HG03575 (cell line): ENCODE data around the gene IPO4.
A peak's percentile ranks its signal among the peaks of the same experiment; 100 is the strongest.
"Not testable (repeated sequence)": the region's sequence is repeated elsewhere in the genome, so short reads cannot be mapped to it uniquely, and the experiment has no call there.

Experiments
- ATAC-seq: cut with Tn5 transposase; IDR thresholded peaks from one replicate; pipeline ENCODE4 v1.9.1; 2021; ENCODE audit not compliant: unreplicated experiment, insufficient number of reproducible peaks, low FRiP score; ENCODE audit errors: extremely low read depth

IPO4 gene

GRCh38 chr14:24216876-24217275 is 28.3 kb upstream of the IPO4 start:
- ATAC-seq: not testable (repeated sequence)

GRCh38 chr14:24216345-24216699 is 27.7 kb upstream of the IPO4 start:
- no peak for ATAC-seq

GRCh38 chr14:24215495-24216344 is 27.1 kb upstream of the IPO4 start, which contains the start of gene MDP1:
TSS of gene MDP1 (minus strand) at chr14:24216066. CDS start at chr14:24215955, 111 bp downstream.
- peak; percentile 28 for ATAC-seq

- no peak for ATAC-seq
These were observed 25.4 kb upstream of the IPO4 start for GRCh38 chr14:24213866-24214662.

- ATAC-seq: peak; percentile 37
These were observed 24.6 kb upstream of the IPO4 start, which contains the start of gene CHMP4A for GRCh38 chr14:24212924-24213865. TSS of gene CHMP4A (minus strand) at chr14:24213488. CDS start at chr14:24213439, 49 bp downstream.

- no peak for ATAC-seq
These were observed 22.7 kb upstream of the IPO4 start for GRCh38 chr14:24211311-24211710.

GRCh38 chr14:24207625-24208024 is 19.0 kb upstream of the IPO4 start:
- no peak for ATAC-seq

- no peak for ATAC-seq
These were observed 18.5 kb upstream of the IPO4 start for GRCh38 chr14:24207104-24207551.

- ATAC-seq: no peak
These were observed 17.9 kb upstream of the IPO4 start for GRCh38 chr14:24206260-24207103.

GRCh38 chr14:24204163-24205146 is 15.8 kb upstream of the IPO4 start:
- no peak for ATAC-seq

GRCh38 chr14:24203249-24203886 is 14.8 kb upstream of the IPO4 start:
- not testable (repeated sequence) for ATAC-seq

- not testable (repeated sequence) for ATAC-seq
These were observed 13.9 kb upstream of the IPO4 start for GRCh38 chr14:24202538-24202937.

GRCh38 chr14:24198814-24199524 is 10.4 kb upstream of the IPO4 start:
- no peak for ATAC-seq

GRCh38 chr14:24197056-24197450 is 8.4 kb upstream of the IPO4 start:
- ATAC-seq: no peak

GRCh38 chr14:24196071-24197055 is 7.7 kb upstream of the IPO4 start:
- no peak for ATAC-seq
